H1 (cell line): ENCODE data around the gene PRSS12. TPM values are rescaled to one million over a fixed set of nuclear protein-coding genes. Genes with fewer than 3 reads are reported as not detected.

Experiments
- CTCF ChIA-PET: fragments of 300-600 bp; sonication (Branson Sonifier 250); formaldehyde crosslinking; loops from one replicate; lab custom pipeline; 2021; ENCODE audit not compliant: partially characterized antibody; lab: Charles Lee
- POLR2A ChIA-PET: fragments of 300-600 bp; sonication (Branson Sonifier 250); formaldehyde crosslinking; loops from one replicate; lab custom pipeline; 2021; ENCODE audit warnings: inconsistent platforms; ENCODE audit not compliant: partially characterized antibody; lab: Charles Lee
- DNase-seq, 2 experiments: peaks; one replicate each; pipeline versions ENCODE4 v3.0.0 to v3.0.0-alpha.2; 2010 to 2022; ENCODE audit warnings: low spot score in 2 of 2, low read depth in 1 of 2, mixed read lengths in 1 of 2
- FAIRE-seq: peaks from 2 replicates; lab custom pipeline; 2011; peaks lifted over from hg19 to GRCh38; lab: Jason Lieb, UNC
- H2AFZ ChIP-seq: 2 replicates; pipeline ENCODE4 v1.8.1; 2012; ENCODE audit warnings: low read length, inconsistent platforms
- H2AK5ac ChIP-seq: 2 replicates; pipeline ENCODE4 v1.6.1; 2013; ENCODE audit warnings: low read depth, low read length
- H2BK120ac ChIP-seq: replicated peaks from 2 replicates; pipeline ENCODE3; 2013; ENCODE audit warnings: low read depth, low read length, inconsistent platforms
- H2BK12ac ChIP-seq: 2 replicates; pipeline ENCODE4 v1.6.1; 2013; ENCODE audit warnings: low read depth, low read length
- H2BK15ac ChIP-seq: 2 replicates; pipeline ENCODE4 v1.6.1; 2013; ENCODE audit warnings: low read length
- H2BK20ac ChIP-seq: 2 replicates; pipeline ENCODE4 v1.6.1; 2013; ENCODE audit warnings: low read length
- H2BK5ac ChIP-seq: 2 replicates; pipeline ENCODE4 v1.6.1; 2013; ENCODE audit warnings: low read depth, low read length
- H3K14ac ChIP-seq: 2 replicates; pipeline ENCODE4 v1.6.1; 2013; ENCODE audit warnings: inconsistent platforms; ENCODE audit not compliant: insufficient read length
- H3K18ac ChIP-seq: 2 replicates; pipeline ENCODE4 v1.6.1; 2013; ENCODE audit warnings: low read length; ENCODE audit errors: extremely low read depth
- H3K23ac ChIP-seq: 2 replicates; pipeline ENCODE4 v1.6.1; 2013; ENCODE audit warnings: inconsistent platforms; ENCODE audit not compliant: insufficient read length
- H3K23me2 ChIP-seq: 2 replicates; pipeline ENCODE4 v1.6.1; 2013; ENCODE audit warnings: low read depth, low read length
- H3K27ac ChIP-seq: 2 replicates; pipeline ENCODE4 v1.6.1; 2011; ENCODE audit warnings: low read depth, low read length, inconsistent platforms
- H3K27me3 ChIP-seq, 4 experiments: replicated peaks in 1 of 4; 1 replicate in 1 of 4; 2 replicates in 3 of 4; pipeline versions ENCODE4 v1.6.1 to v1.8.1; 2011 to 2013; ENCODE audit warnings: low read length in 3 of 4, mild to moderate bottlenecking in 3 of 4, inconsistent platforms in 2 of 4, mixed read lengths in 2 of 4, moderate library complexity in 1 of 4; ENCODE audit not compliant: control insufficient read depth in 3 of 4, insufficient read depth in 3 of 4; ENCODE audit errors: extremely low read depth in 1 of 4
- H3K36me3 ChIP-seq, 4 experiments: 2 replicates each; pipeline versions ENCODE4 v1.6.1 to v1.8.1; 2011 to 2013; ENCODE audit warnings: mild to moderate bottlenecking in 4 of 4, low read length in 3 of 4, moderate library complexity in 2 of 4, control low read depth in 1 of 4, inconsistent platforms in 1 of 4; ENCODE audit not compliant: insufficient read depth in 4 of 4, control insufficient read depth in 2 of 4
- H3K4ac ChIP-seq: replicated peaks from 2 replicates; pipeline ENCODE3; 2013; ENCODE audit warnings: low read length, low read depth, mixed read lengths, inconsistent platforms; ENCODE audit not compliant: insufficient read length
- H3K4me1 ChIP-seq, 4 experiments: replicated peaks in 1 of 4; 1 replicate in 1 of 4; 2 replicates in 3 of 4; pipeline versions ENCODE4 v1.6.1 to v1.8.1; 2011 to 2013; ENCODE audit warnings: low read length in 3 of 4, inconsistent platforms in 2 of 4, mixed read lengths in 1 of 4; ENCODE audit not compliant: insufficient read depth in 4 of 4, control insufficient read depth in 3 of 4
- H3K4me2 ChIP-seq, 2 experiments: 2 replicates each; pipeline versions ENCODE4 v1.6.1 to v1.8.1; 2011 to 2013; ENCODE audit warnings: low read depth in 2 of 2, low read length in 2 of 2, control low read depth in 1 of 2, inconsistent platforms in 1 of 2, mild to moderate bottlenecking in 1 of 2; ENCODE audit not compliant: insufficient read depth in 1 of 2
- H3K4me3 ChIP-seq, 4 experiments: fragments of 200-600, 300-600 bp in 1 of 4; sonication (generic), shearing (Covaris generic), sonication (Bioruptor Twin) in 1 of 4; 2 replicates each; pipeline versions ENCODE4 v1.5.1 to v1.8.1; 2011 to 2016; ENCODE audit warnings: low read length in 4 of 4, low read depth in 3 of 4, control low read depth in 2 of 4, inconsistent platforms in 2 of 4, mild to moderate bottlenecking in 2 of 4, mixed read lengths in 1 of 4, moderate library complexity in 1 of 4; ENCODE audit not compliant: insufficient read depth in 2 of 4; ENCODE audit errors: extremely low read depth in 1 of 4
- H3K56ac ChIP-seq: replicated peaks from 2 replicates; pipeline ENCODE3; 2013; ENCODE audit warnings: low read depth, mild to moderate bottlenecking, mixed read lengths, low read length, inconsistent platforms; ENCODE audit not compliant: insufficient read length
- H3K79me1 ChIP-seq: 2 replicates; pipeline ENCODE4 v1.6.1; 2013; ENCODE audit warnings: low read depth, low read length, control low read depth
- H3K79me2 ChIP-seq, 2 experiments: 2 replicates each; pipeline versions ENCODE4 v1.6.1 to v1.8.1; 2012 to 2013; ENCODE audit warnings: low read length in 2 of 2, mild to moderate bottlenecking in 2 of 2, inconsistent platforms in 1 of 2; ENCODE audit not compliant: insufficient read depth in 2 of 2, control insufficient read depth in 1 of 2
- H3K9ac ChIP-seq, 4 experiments: replicated peaks in 1 of 4; 1 replicate in 1 of 4; 2 replicates in 3 of 4; pipeline versions ENCODE4 v1.6.1 to v1.8.1; 2011 to 2013; ENCODE audit warnings: low read depth in 3 of 4, low read length in 3 of 4, control low read depth in 2 of 4, mild to moderate bottlenecking in 2 of 4, moderate library complexity in 2 of 4, inconsistent platforms in 1 of 4; ENCODE audit errors: extremely low read depth in 1 of 4
- H3K9me3 ChIP-seq, 2 experiments: 2 replicates each; pipeline versions ENCODE4 v1.6.1 to v1.8.1; 2012 to 2013; ENCODE audit warnings: mild to moderate bottlenecking in 2 of 2, moderate library complexity in 2 of 2, control low read depth in 1 of 2, inconsistent platforms in 1 of 2, low read depth in 1 of 2, low read length in 1 of 2, mixed read lengths in 1 of 2; ENCODE audit not compliant: insufficient read depth in 2 of 2
- H4K20me1 ChIP-seq, 2 experiments: replicated peaks in 1 of 2; 2 replicates each; pipeline versions ENCODE3 to v1.8.1; 2011 to 2013; ENCODE audit warnings: inconsistent platforms in 2 of 2, low read length in 2 of 2, mild to moderate bottlenecking in 1 of 2; ENCODE audit not compliant: insufficient read depth in 2 of 2, control insufficient read depth in 1 of 2
- H4K5ac ChIP-seq: 2 replicates; pipeline ENCODE4 v1.6.1; 2013; ENCODE audit warnings: low read length, low read depth, mixed read lengths, inconsistent platforms; ENCODE audit not compliant: insufficient read length
- H4K8ac ChIP-seq: 2 replicates; pipeline ENCODE4 v1.8.0; 2013; ENCODE audit warnings: mild to moderate bottlenecking, moderate library complexity, low read length, inconsistent platforms; ENCODE audit not compliant: insufficient read depth; ENCODE audit errors: extremely low read depth
- H4K91ac ChIP-seq: replicated peaks from 2 replicates; pipeline ENCODE3; 2013; ENCODE audit warnings: low read length, mixed read lengths, inconsistent platforms; ENCODE audit not compliant: insufficient read length
- ASH2L ChIP-seq: fragments of 200-600, 300-600 bp; sonication (generic); IDR thresholded peaks from one replicate; pipeline ENCODE4 v1.7.1; 2017; ENCODE audit warnings: low read length
- ATF3 ChIP-seq: IDR thresholded peaks from 2 replicates; pipeline ENCODE4 v1.6.1; 2011; ENCODE audit warnings: low read depth, mild to moderate bottlenecking, low read length; ENCODE audit not compliant: insufficient read depth
- HDAC2 ChIP-seq, 2 experiments: fragments of 300-600 bp in 1 of 2; sonication (generic) in 1 of 2; IDR thresholded peaks; 2 replicates each; pipeline ENCODE4 v1.6.1; 2011 to 2012; ENCODE audit warnings: low read depth in 2 of 2, low read length in 2 of 2, mild to moderate bottlenecking in 2 of 2, moderate library complexity in 2 of 2, borderline replicate concordance in 1 of 2, inconsistent platforms in 1 of 2
- KDM5A ChIP-seq: fragments of 200-600 bp; IDR thresholded peaks from 2 replicates; pipeline ENCODE4 v1.7.1; 2012; ENCODE audit warnings: mild to moderate bottlenecking, low read length, inconsistent platforms, mixed read lengths
- SIN3A ChIP-seq, 2 experiments: IDR thresholded peaks in 1 of 2; conservative IDR thresholded peaks in 1 of 2; 2 replicates each; pipeline ENCODE4 v1.6.1; 2011 to 2012; ENCODE audit warnings: low read length in 2 of 2, improper control_type of control experiment in 1 of 2, low read depth in 1 of 2, mild to moderate bottlenecking in 1 of 2
- SIX5 ChIP-seq: IDR thresholded peaks from 2 replicates; pipeline ENCODE4 v1.6.1; 2011; ENCODE audit warnings: mild to moderate bottlenecking, low read depth, low read length
- TBP ChIP-seq: IDR thresholded peaks from 2 replicates; pipeline ENCODE4 v1.6.1; 2011; ENCODE audit warnings: low read depth, low read length, improper control_type of control experiment
- USF2 ChIP-seq: IDR thresholded peaks from 2 replicates; pipeline ENCODE4 v1.6.1; 2011; ENCODE audit warnings: low read length, improper control_type of control experiment
- WGBS, 2 experiments: shearing (Covaris generic) in 1 of 2; methylation state at CpG; one replicate each; pipeline versions ENCODE4 v1.1.6 to v1.1.7; 2013 to 2015; ENCODE audit warnings: low lambda C conversion rate in 2 of 2, mixed read lengths in 2 of 2, inconsistent platforms in 1 of 2, low coverage in 1 of 2, missing lambda C conversion rate in 1 of 2; ENCODE audit not compliant: insufficient replicate concordance in 2 of 2, insufficient coverage in 1 of 2, insufficient read length in 1 of 2; ENCODE audit errors: extremely low coverage in 1 of 2, missing lambda C conversion rate in 1 of 2; 5-methylcytosine and 5-hydroxymethylcytosine counted together
- polyA plus RNA-seq, 7 experiments: library from polyadenylated mRNA; depleted of rRNA in 3 of 7; stranded (reverse) in 5 of 7; unstranded in 2 of 7; fragments of >200 nt in 5 of 7; fragments of 200-250 nt in 2 of 7; gene quantifications; 1 replicate in 5 of 7; 2 replicates in 1 of 7; 4 replicates in 1 of 7; pipeline versions ENCODE4 v1.2.1 to v1.2.3, GENCODE V29; 2011 to 2013; ENCODE audit warnings: missing spikeins in 2 of 7, mixed read lengths in 2 of 7
- total RNA-seq: library from RNA; stranded (reverse); fragmentation: NEBNext Ultra II Directional; extraction: Animal tissue kit (Norgen Biotek cat#: 25700); gene quantifications from 2 replicates; pipeline ENCODE4 v1.2.1, GENCODE V29; 2021

Gene PRSS12
- total and polyA plus RNA-seq, 2 of the 8 experiments (the other 6 are each of a cell fraction or from before 2014, with no cell fraction given): 2.6 to 9.3 TPM

DNA sequence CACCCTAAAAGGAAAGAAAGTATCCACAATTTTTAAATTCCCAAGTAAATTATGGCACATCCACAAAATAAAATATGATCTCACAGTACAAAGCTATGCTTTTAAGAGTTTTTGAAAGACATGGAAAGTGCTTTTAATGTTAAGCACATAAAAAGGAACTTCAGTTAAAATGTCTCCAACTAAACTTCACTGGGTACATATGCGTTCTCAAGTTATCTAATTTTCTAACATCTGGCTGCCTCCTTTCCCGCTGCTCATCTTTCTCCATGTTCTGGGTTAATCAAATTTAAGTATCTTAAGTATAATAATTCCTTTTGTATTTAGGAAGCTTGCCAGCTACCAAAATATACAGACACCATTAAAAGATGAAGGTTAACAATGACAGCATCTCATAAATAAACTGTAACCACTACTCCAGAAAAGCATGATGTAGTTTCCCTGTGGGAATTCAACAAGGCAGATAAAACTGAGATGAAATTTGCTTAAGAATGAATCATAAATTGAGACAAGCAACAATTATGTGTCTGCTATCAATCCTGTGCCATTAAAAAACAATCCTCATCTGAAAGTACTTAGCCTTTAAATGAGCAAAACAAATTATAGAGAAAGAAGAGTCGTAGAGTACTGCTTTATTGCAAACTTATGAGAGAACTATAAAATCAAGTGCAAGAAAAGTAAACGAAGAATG is 25.1 kb downstream of the PRSS12 start:
- Histone ChIP-seq H2BK20ac (no peak overlapping the region), H3K56ac (no peak overlapping the region), H3K4me3 (no peak overlapping the region), H3K4me2 (no peak overlapping the region), H4K5ac (no peak overlapping the region), H2AFZ (no peak overlapping the region), H3K27ac (no peak overlapping the region), H2BK12ac (no peak overlapping the region), H3K23me2 (no peaks in the 10 kb centered on the region), H3K9me3 (no peaks in the 10 kb centered on the region), H3K4ac (no peak overlapping the region), H2AK5ac (no peak overlapping the region), H2BK120ac (no peak overlapping the region), H4K20me1 (no peaks in the 10 kb centered on the region), H3K27me3 (no peaks in the 10 kb centered on the region), H3K23ac (no peak overlapping the region), H3K14ac (no peak overlapping the region), H3K79me1 (no peaks in the 10 kb centered on the region), H3K79me2 (no peaks in the 10 kb centered on the region), H4K8ac (no peak overlapping the region), H3K4me1 (peaks cover 0 to 2% (median 0%) of the 10 kb centered on the region in 4 experiments; a peak in 1 of 7 replicates), H3K9ac (no peak overlapping the region), H3K36me3 (no peaks in the 10 kb centered on the region), H3K18ac (no peak overlapping the region), H2BK15ac (no peak overlapping the region), H4K91ac (no peak overlapping the region), H2BK5ac (no peak overlapping the region)
- no peak for DNase-seq
- FAIRE-seq: no peak
- ChIA-PET POLR2A (no interaction called here), CTCF (interaction anchor here (0.6 to 2.0 kb wide), 2 partner anchors 26 to 1671 kb away, joined by 3 to 5 read pairs; partner anchors contain the start of gene PRSS12)
- no peak for TF ChIP-seq SIX5
- TF ChIP-seq ASH2L: no peak
- TF ChIP-seq KDM5A: no peak
- no peak for TF ChIP-seq ATF3
- TF ChIP-seq USF2: no peak
- TF ChIP-seq TBP: no peak
- no peak for TF ChIP-seq SIN3A (conservative IDR thresholded peaks at IDR 0.05 in 1 of 2, IDR thresholded peaks at IDR 0.05 in 1 of 2; ENCODE audit: low read depth in 1 of 2, low read length in 2 of 2)
- no peak for TF ChIP-seq HDAC2 (IDR thresholded peaks at IDR 0.05; ENCODE audit: borderline replicate concordance in 1 of 2, low read depth in 2 of 2, low read length in 2 of 2)
- 89% methylated on average over 4 of the region's 4 CpGs; no CpG with 5 or more reads in 1 of the 2 experiments for WGBS, 2 experiments
